ENCODE data around the gene MAN1C1. TPM values are rescaled to one million over a fixed set of nuclear protein-coding genes. Genes with fewer than 3 reads are reported as not detected.
"Not testable (repeated sequence)": the region's sequence is repeated elsewhere in the genome, so short reads cannot be mapped to it uniquely, and the experiment has no call there.

MAN1C1 gene
- total and polyA plus RNA-seq, 2 donors (not counting 1 experiment from before 2014, with no cell fraction given) = 0.31 to 0.89 TPM

DNA sequence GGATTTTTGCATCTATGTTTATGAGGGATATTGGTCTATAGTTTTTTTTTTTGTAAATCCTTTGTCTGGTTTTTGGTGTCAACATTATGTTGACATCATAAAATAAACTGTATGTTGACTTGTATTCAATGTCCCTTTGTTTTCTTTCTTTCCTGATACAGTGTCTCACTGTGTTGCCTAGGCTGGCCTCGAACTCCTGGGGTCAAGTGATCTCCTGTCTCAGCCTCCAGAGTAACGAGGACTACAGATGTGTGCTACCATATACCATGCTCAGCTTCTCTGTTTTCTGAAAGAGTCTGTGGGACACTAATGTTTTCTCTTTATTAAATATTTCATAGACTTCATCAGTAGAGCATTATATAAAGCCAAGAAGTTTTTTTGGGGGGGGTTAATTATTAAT is 18.3 kb downstream of the MAN1C1 start:
- DNase-seq (no peak), ATAC-seq (ENCODE audit: low read depth) (no peak)
- Histone ChIP-seq H3K9ac (ENCODE audit: low read length) (no peak overlapping the region), H3K27me3 (replicated peaks in 1 of 4; ENCODE audit: control extremely low read depth in 1 of 4, control insufficient read depth in 3 of 4, insufficient read depth in 4 of 4, low read length in 3 of 4) (peaks cover 0 to 27% (median 19%) of the 10 kb centered on the region in 4 experiments), H3K79me2 (ENCODE audit: control insufficient read depth, insufficient read depth, low read length) (no peaks in the 10 kb centered on the region), H3K4me2 (replicated peaks; ENCODE audit: low read depth, low read length, poor library complexity, severe bottlenecking) (no peak overlapping the region), H3K27ac (ENCODE audit: low read length in 2 of 2) (no peak overlapping the region), H3K36me3 (replicated peaks in 1 of 2; ENCODE audit: control extremely low read depth in 1 of 2, control insufficient read depth in 1 of 2, extremely low read depth in 1 of 2, insufficient read depth in 2 of 2, low read length in 1 of 2) (no peaks in the 10 kb centered on the region), H3K4me1 (ENCODE audit: control insufficient read depth in 2 of 2, insufficient read depth in 2 of 2, low read length in 2 of 2) (no peaks in the 10 kb centered on the region), H2AFZ (ENCODE audit: insufficient read depth, low read depth, low read length, poor library complexity, severe bottlenecking) (no peak overlapping the region), H4K20me1 (ENCODE audit: control insufficient read depth, insufficient read depth, low read length, poor library complexity, severe bottlenecking) (no peaks in the 10 kb centered on the region), H3K4me3 (ENCODE audit: control extremely low read depth in 1 of 5, extremely low read depth in 1 of 5, insufficient read depth in 1 of 5, low read depth in 2 of 5, low read length in 4 of 5) (no peak overlapping the region), H3K9me3 (ENCODE audit: control extremely low read depth in 1 of 3, control insufficient read depth in 2 of 3, insufficient read depth in 1 of 3, low read length in 2 of 3) (peaks cover 6 to 18% (median 12%) of the 10 kb centered on the region in 3 donors)
- H3K27ac Mint-ChIP-seq = no peak overlapping the region
- CTCF ChIA-PET = no interaction called here
- H3K9me3 Mint-ChIP-seq (ENCODE audit: insufficient read depth) = peaks cover 6% of the 10 kb centered on the region
- peaks cover 6% of the 10 kb centered on the region for H3K4me1 Mint-ChIP-seq
- intact Hi-C loops (cut with micrococcal nuclease) = no loop called here
- H3K4me3 Mint-ChIP-seq = no peak overlapping the region
- TF ChIP-seq EZH2 (IDR thresholded peaks at IDR 0.05; ENCODE audit: borderline replicate concordance, insufficient read depth, low read depth, low read length, poor library complexity, severe bottlenecking) = no peak
- TF ChIP-seq CTCF (IDR thresholded peaks at IDR 0.05) = no peak
- peaks cover 63% of the 10 kb centered on the region for H3K27me3 Mint-ChIP-seq
- POLR2A ChIA-PET = no interaction called here
- WGBS (ENCODE audit: insufficient coverage) = no CpG with 5 or more reads among the region's 2 CpGs

GRCh38 chr1:25636141-25636540 is 19.6 kb downstream of the MAN1C1 start:
- H4K20me1 ChIP-seq (ENCODE audit: control insufficient read depth, insufficient read depth, low read length, poor library complexity, severe bottlenecking); CTCF ChIA-PET; H3K4me3 ChIP-seq (ENCODE audit: control extremely low read depth in 1 of 5, extremely low read depth in 1 of 5, insufficient read depth in 1 of 5, low read depth in 2 of 5, low read length in 4 of 5); intact Hi-C loops (cut with micrococcal nuclease); H3K4me1 ChIP-seq (ENCODE audit: control insufficient read depth in 2 of 2, insufficient read depth in 2 of 2, low read length in 2 of 2); H3K79me2 ChIP-seq (ENCODE audit: control insufficient read depth, insufficient read depth, low read length); H3K4me2 ChIP-seq (replicated peaks; ENCODE audit: low read depth, low read length, poor library complexity, severe bottlenecking); H3K4me3 Mint-ChIP-seq; POLR2A ChIA-PET; H2AFZ ChIP-seq (ENCODE audit: insufficient read depth, low read depth, low read length, poor library complexity, severe bottlenecking); H3K27ac ChIP-seq (ENCODE audit: low read length in 2 of 2); H3K4me1 Mint-ChIP-seq; H3K9ac ChIP-seq (ENCODE audit: low read length); H3K27ac Mint-ChIP-seq; H3K36me3 ChIP-seq (replicated peaks in 1 of 2; ENCODE audit: control extremely low read depth in 1 of 2, control insufficient read depth in 1 of 2, extremely low read depth in 1 of 2, insufficient read depth in 2 of 2, low read length in 1 of 2); H3K9me3 Mint-ChIP-seq (ENCODE audit: insufficient read depth); DNase-seq; ATAC-seq (ENCODE audit: low read depth): not testable (repeated sequence)
- H3K27me3 ChIP-seq (replicated peaks in 1 of 4; ENCODE audit: control extremely low read depth in 1 of 4, control insufficient read depth in 3 of 4, insufficient read depth in 4 of 4, low read length in 3 of 4) = peaks cover 0 to 31% (median 18%) of the 10 kb centered on the region in 4 experiments
- peaks cover 6 to 18% (median 12%) of the 10 kb centered on the region in 3 donors for H3K9me3 ChIP-seq (ENCODE audit: control extremely low read depth in 1 of 3, control insufficient read depth in 2 of 3, insufficient read depth in 1 of 3, low read length in 2 of 3)
- 82% methylated on average over 3 of the region's 7 CpGs for WGBS (ENCODE audit: insufficient coverage)
- H3K27me3 Mint-ChIP-seq = peaks cover 59% of the 10 kb centered on the region
